Panc1 (cell line): ENCODE data around the gene WDR82. TPM values are rescaled to one million over a fixed set of nuclear protein-coding genes. Genes with fewer than 3 reads are reported as not detected.

ENCODE experiments used
- ATAC-seq: fragments of 200-7000 bp; cut with Tn5 transposase; 2 replicates; pipeline ENCODE4 v1.9.1; 2020; ENCODE audit warnings: mild to moderate bottlenecking, moderate library complexity
- BruUV-seq: library from RNA; stranded (reverse); fragments of 400-500 nt; replicated peaks from 2 replicates; lab custom pipeline; 2021; lab: Mats Ljungman, UMichigan
- CTCF ChIA-PET: fragments of 300-600 bp; sonication (Branson Sonifier 250); formaldehyde crosslinking; loops from one replicate; lab custom pipeline; 2022; ENCODE audit warnings: antibody characterized with exemption; lab: Charles Lee
- POLR2A ChIA-PET: fragments of 300-600 bp; sonication (Branson Sonifier 250); formaldehyde crosslinking; loops from one replicate; lab custom pipeline; 2022; ENCODE audit warnings: antibody characterized with exemption; lab: Charles Lee
- DNase-seq: peaks from one replicate; pipeline ENCODE4 v3.0.0-alpha.2; 2010; ENCODE audit warnings: low read depth, low spot score
- H3K27ac ChIP-seq: 2 replicates; pipeline ENCODE4 v1.5.1; 2011; ENCODE audit warnings: mild to moderate bottlenecking, low read length, inconsistent platforms
- H3K27me3 ChIP-seq: fragments of 200-500 bp; sonication (Bioruptor generic); 2 replicates; pipeline ENCODE4 v1.6.0; 2014; ENCODE audit warnings: low read length, inconsistent platforms; ENCODE audit not compliant: control insufficient read depth, insufficient read depth
- H3K36me3 ChIP-seq: fragments of 200-500 bp; sonication (Bioruptor generic); 2 replicates; pipeline ENCODE4 v1.5.1; 2014; ENCODE audit warnings: inconsistent platforms, mild to moderate bottlenecking, low read length, moderate library complexity; ENCODE audit not compliant: control insufficient read depth, insufficient read depth
- H3K4me1 ChIP-seq: 2 replicates; pipeline ENCODE4 v1.5.1; 2011; ENCODE audit warnings: inconsistent platforms, mild to moderate bottlenecking, low read length, moderate library complexity; ENCODE audit not compliant: control insufficient read depth, insufficient read depth
- H3K4me3 ChIP-seq, 2 experiments: 2 replicates each; pipeline ENCODE4 v1.5.1; 2011 to 2012; ENCODE audit warnings: low read depth in 2 of 2, low read length in 2 of 2, mild to moderate bottlenecking in 2 of 2, inconsistent platforms in 1 of 2, moderate library complexity in 1 of 2
- H3K9me3 ChIP-seq: fragments of 200-500 bp; sonication (Bioruptor generic); 2 replicates; pipeline ENCODE4 v1.5.1; 2014; ENCODE audit warnings: low read depth, mild to moderate bottlenecking, inconsistent platforms, low read length, moderate library complexity; ENCODE audit not compliant: control insufficient read depth, insufficient read depth
- CTCF ChIP-seq: fragments of 450-650 bp; IDR thresholded peaks from 2 replicates; pipeline ENCODE4 v1.5.1; 2017; ENCODE audit warnings: mild to moderate bottlenecking
- POLR2AphosphoS5 ChIP-seq: IDR thresholded peaks from 2 replicates; pipeline ENCODE4 v1.6.1; 2012; ENCODE audit warnings: mild to moderate bottlenecking, low read depth, low read length, moderate library complexity
- SIN3A ChIP-seq: IDR thresholded peaks from 2 replicates; pipeline ENCODE4 v1.6.1; 2012; ENCODE audit warnings: low read depth, mild to moderate bottlenecking, low read length, moderate library complexity, borderline replicate concordance; ENCODE audit not compliant: insufficient read depth
- TCF7L2 ChIP-seq: IDR thresholded peaks from 2 replicates; pipeline ENCODE4 v1.6.1; 2011; ENCODE audit warnings: mild to moderate bottlenecking, low read depth, low read length, inconsistent platforms
- in situ Hi-C: cut with HindIII; loops from 2 replicates; pipeline ENCODE4 v1.10.0; 2016; ENCODE audit warnings: low sequenced_read_pairs, low pct_unique_long_range_greater_than_20kb
- intact Hi-C: fragments of 100-400 bp; cut with micrococcal nuclease; formaldehyde crosslinking; loops from one replicate; pipeline ENCODE4 v1.10.0; 2022; ENCODE audit not compliant: unreplicated experiment
- total RNA-seq: library from RNA; stranded (reverse); gene quantifications from one replicate; pipeline ENCODE4 v1.2.1, GENCODE V29; 2021; ENCODE audit not compliant: unreplicated experiment
- TF ChIP-seq, protein P1 (sequence below), 2 experiments: IDR thresholded peaks; 2 replicates each; pipeline ENCODE4 v1.6.1; 2011 to 2012; ENCODE audit warnings: low read depth in 2 of 2, control low read depth in 1 of 2, low read length in 1 of 2, mild to moderate bottlenecking in 1 of 2, moderate library complexity in 1 of 2; ENCODE audit not compliant: insufficient read depth in 1 of 2

The WDR82 gene
- total RNA-seq, 1 experiment from 2014 or later = 57.9 TPM

- Histone ChIP-seq H3K27me3 (no peaks in the 10 kb centered on the region), H3K9me3 (no peaks in the 10 kb centered on the region), H3K4me1 (no peaks in the 10 kb centered on the region), H3K36me3 (peaks cover 33% of the 10 kb centered on the region), H3K27ac (no peak overlapping the region), H3K4me3 (no peak overlapping the region)
- in situ Hi-C loops (no loop called here), intact Hi-C loops (no loop called here)
- ChIA-PET POLR2A (no interaction called here), CTCF (no interaction called here)
- ATAC-seq (no peak), DNase-seq (no peak)
- BruUV-seq = no TSS peak
- TF ChIP-seq CTCF (no peak), POLR2AphosphoS5 (no peak), SIN3A (no peak), TCF7L2 (no peak)
Measured at GRCh38 chr3:52256622-52257021, 21.8 kb downstream of the WDR82 start.

- Histone ChIP-seq H3K4me1 (no peaks in the 10 kb centered on the region), H3K36me3 (peaks cover 28% of the 10 kb centered on the region), H3K27ac (no peak overlapping the region), H3K27me3 (no peaks in the 10 kb centered on the region), H3K9me3 (no peaks in the 10 kb centered on the region), H3K4me3 (no peak overlapping the region)
- ChIA-PET CTCF (no interaction called here), POLR2A (no interaction called here)
- BruUV-seq = no TSS peak
- ATAC-seq (no peak), DNase-seq (no peak)
- TF ChIP-seq TCF7L2 = no peak
- no peak for TF ChIP-seq POLR2AphosphoS5
- TF ChIP-seq CTCF = no peak
- no peak for TF ChIP-seq SIN3A
- TF ChIP-seq, protein P1, sequence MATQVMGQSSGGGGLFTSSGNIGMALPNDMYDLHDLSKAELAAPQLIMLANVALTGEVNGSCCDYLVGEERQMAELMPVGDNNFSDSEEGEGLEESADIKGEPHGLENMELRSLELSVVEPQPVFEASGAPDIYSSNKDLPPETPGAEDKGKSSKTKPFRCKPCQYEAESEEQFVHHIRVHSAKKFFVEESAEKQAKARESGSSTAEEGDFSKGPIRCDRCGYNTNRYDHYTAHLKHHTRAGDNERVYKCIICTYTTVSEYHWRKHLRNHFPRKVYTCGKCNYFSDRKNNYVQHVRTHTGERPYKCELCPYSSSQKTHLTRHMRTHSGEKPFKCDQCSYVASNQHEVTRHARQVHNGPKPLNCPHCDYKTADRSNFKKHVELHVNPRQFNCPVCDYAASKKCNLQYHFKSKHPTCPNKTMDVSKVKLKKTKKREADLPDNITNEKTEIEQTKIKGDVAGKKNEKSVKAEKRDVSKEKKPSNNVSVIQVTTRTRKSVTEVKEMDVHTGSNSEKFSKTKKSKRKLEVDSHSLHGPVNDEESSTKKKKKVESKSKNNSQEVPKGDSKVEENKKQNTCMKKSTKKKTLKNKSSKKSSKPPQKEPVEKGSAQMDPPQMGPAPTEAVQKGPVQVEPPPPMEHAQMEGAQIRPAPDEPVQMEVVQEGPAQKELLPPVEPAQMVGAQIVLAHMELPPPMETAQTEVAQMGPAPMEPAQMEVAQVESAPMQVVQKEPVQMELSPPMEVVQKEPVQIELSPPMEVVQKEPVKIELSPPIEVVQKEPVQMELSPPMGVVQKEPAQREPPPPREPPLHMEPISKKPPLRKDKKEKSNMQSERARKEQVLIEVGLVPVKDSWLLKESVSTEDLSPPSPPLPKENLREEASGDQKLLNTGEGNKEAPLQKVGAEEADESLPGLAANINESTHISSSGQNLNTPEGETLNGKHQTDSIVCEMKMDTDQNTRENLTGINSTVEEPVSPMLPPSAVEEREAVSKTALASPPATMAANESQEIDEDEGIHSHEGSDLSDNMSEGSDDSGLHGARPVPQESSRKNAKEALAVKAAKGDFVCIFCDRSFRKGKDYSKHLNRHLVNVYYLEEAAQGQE (IDR thresholded peaks at IDR 0.05; ENCODE audit: insufficient read depth in 1 of 2, low read depth in 2 of 2, low read length in 1 of 2) = no peak
- intact Hi-C loops (no loop called here), in situ Hi-C loops (no loop called here)
Measured at GRCh38 chr3:52256159-52256558, 22.3 kb downstream of the WDR82 start.

DNA sequence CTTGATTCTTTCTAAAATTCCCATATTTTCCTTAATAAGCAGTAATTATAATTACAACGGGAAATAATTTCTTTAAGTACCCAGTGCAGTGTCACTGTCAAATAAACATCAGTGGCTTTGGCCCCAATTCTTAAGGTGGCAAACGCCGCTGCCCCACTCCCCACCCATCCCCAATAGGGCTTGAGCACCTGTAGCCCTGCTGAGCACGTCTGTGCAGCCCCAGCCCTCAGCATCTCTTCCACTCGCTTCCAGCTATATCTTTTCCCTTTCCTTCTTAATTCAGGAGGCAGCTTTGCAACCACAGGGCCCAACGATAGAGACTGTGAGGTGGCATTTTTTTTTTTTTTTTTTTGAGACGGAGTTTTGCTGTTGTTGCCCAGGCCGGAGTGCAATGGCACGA, 23.8 kb downstream of the WDR82 start:
- peaks cover 26% of the 10 kb centered on the region for H3K36me3 ChIP-seq
- H3K9me3 ChIP-seq = no peaks in the 10 kb centered on the region
- ChIA-PET CTCF (no interaction called here), POLR2A (no interaction called here)
- in situ Hi-C loops (no loop called here), intact Hi-C loops (no loop called here)
- H3K4me1 ChIP-seq = no peaks in the 10 kb centered on the region
- DNase-seq (no peak), ATAC-seq (no peak)
- H3K27ac ChIP-seq = no peak overlapping the region
- BruUV-seq = no TSS peak
- H3K27me3 ChIP-seq = no peaks in the 10 kb centered on the region
- H3K4me3 ChIP-seq = no peak overlapping the region
- TF ChIP-seq SIN3A (no peak), POLR2AphosphoS5 (no peak), CTCF (no peak), TCF7L2 (no peak)
- TF ChIP-seq, protein P1 (IDR thresholded peaks at IDR 0.05; ENCODE audit: insufficient read depth in 1 of 2, low read depth in 2 of 2, low read length in 1 of 2) = no peak
